ENCODE results near the gene ZMAT2. TPM values are rescaled to one million over a fixed set of nuclear protein-coding genes. Genes with fewer than 3 reads are reported as not detected.

ZMAT2 gene
- total and polyA plus RNA-seq, 10 donors = 34.4 to 80.3 (median 47.5) TPM

- Histone ChIP-seq H3K4me1 (peaks cover 17 to 66% (median 39%) of the 10 kb centered on the region in 6 donors), H3K27ac (peak overlapping the region; percentile 83 to 95 (median 90)), H3K36me3 (peaks cover 0 to 67% (median 41%) of the 10 kb centered on the region in 6 donors), H3K9me3 (no peaks in the 10 kb centered on the region), H3K27me3 (replicated peaks in 1 of 7) (no peaks in the 10 kb centered on the region), H3K4me3 (peak overlapping the region; percentile 82 to 95 (median 92))
- no peak for DNase-seq
- 52 to 64% (median 54%) methylated on average over 8 of the region's 8 CpGs for WGBS, 5 donors
- intact Hi-C loops (cut with DNase I; ENCODE audit: low total_unique reads) = no loop called here
- TF ChIP-seq POLR2AphosphoS5 (IDR thresholded peaks at IDR 0.05) = no peak
- TF ChIP-seq CTCF (IDR thresholded peaks at IDR 0.05 in 8 of 11, conservative IDR thresholded peaks at IDR 0.05 in 3 of 11) = no peak
- no peak for TF ChIP-seq POLR2A (IDR thresholded peaks at IDR 0.05)
These were observed 9.8 kb upstream of the ZMAT2 start for GRCh38 chr5:140690376-140690932.

DNA sequence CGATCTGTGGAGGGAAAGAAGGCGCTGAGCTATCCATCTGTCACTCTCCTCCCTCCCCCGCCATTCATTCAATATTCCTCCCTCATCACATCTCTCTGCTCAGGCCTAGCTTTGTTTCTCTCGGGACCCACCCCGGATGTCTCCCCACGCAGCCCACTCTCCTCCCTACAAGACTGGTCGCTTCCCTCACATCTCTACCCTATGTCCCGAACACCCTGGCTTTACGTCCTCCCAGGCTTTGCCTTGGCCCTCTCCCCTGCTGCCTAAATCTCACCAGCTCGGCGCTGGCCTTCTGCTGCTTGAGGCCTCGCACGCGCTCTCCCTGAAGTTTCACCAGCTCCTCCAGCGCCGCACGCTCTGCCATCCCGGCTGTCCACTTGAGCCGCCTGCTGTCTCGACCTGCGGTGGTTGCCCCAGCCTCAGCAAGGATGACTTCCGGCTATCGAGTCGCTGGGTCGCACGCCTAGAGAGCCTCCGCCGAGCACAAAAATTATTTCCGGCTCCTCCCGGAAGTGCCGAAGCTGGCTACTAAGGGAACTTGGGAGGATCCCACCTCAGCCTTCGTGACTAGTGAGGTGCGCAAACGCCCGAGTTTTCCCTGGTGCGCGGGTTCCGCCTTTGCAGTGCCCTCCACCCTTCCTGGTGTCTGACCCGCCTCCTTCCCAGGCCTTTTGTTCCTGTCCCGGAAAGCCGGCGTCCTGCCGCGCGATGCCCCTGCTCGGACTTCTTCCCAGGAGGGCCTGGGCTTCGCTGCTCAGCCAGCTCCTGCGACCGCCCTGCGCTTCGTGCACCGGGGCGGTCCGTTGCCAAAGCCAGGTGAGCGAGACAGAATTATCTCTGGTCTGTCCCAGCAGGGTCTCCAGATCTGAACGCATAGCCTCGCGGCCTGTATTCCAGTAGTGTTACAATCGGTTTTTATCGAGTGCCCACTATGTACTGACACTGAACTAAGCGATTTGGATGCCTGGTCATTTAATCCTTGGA lies 9.0 kb upstream of the ZMAT2 start, which contains the start of the genes HARS1 and HARS2:
HARS1 (minus strand) TSS at position 430 of the 984 bp plus-strand sequence; CDS start at position 364, 66 bp downstream.
HARS2 (plus strand) TSS at position 515 of the 984 bp plus-strand sequence; CDS start at position 709, 194 bp downstream.
- no peaks in the 10 kb centered on the region for H3K9me3 ChIP-seq
- peak within 1 kb of the TSS; percentile 82 to 95 (median 92) for H3K4me3 ChIP-seq
- TF ChIP-seq POLR2A (IDR thresholded peaks at IDR 0.05) (no peak), CTCF (IDR thresholded peaks at IDR 0.05 in 8 of 11, conservative IDR thresholded peaks at IDR 0.05 in 3 of 11) (peak in 3 of 11 experiments; percentile 10 to 39 (median 21)), POLR2AphosphoS5 (IDR thresholded peaks at IDR 0.05) (peak; percentile 91 to 93 (median 92))
- 0 to 1% (median 1%) methylated on average over 49 to 61 of the region's 61 CpGs for WGBS, 5 donors
- no peaks in the 10 kb centered on the region for H3K27me3 ChIP-seq (replicated peaks in 1 of 7)
- peak within 1 kb of the TSS; percentile 83 to 95 (median 90) for H3K27ac ChIP-seq
- H3K4me1 ChIP-seq = peaks cover 17 to 66% (median 39%) of the 10 kb centered on the region in 6 donors
- peak; percentile 96 for DNase-seq
- peaks cover 2 to 68% (median 47%) of the 10 kb centered on the region in 6 donors for H3K36me3 ChIP-seq
- intact Hi-C loops (cut with DNase I; ENCODE audit: low total_unique reads) = no loop called here

DNA sequence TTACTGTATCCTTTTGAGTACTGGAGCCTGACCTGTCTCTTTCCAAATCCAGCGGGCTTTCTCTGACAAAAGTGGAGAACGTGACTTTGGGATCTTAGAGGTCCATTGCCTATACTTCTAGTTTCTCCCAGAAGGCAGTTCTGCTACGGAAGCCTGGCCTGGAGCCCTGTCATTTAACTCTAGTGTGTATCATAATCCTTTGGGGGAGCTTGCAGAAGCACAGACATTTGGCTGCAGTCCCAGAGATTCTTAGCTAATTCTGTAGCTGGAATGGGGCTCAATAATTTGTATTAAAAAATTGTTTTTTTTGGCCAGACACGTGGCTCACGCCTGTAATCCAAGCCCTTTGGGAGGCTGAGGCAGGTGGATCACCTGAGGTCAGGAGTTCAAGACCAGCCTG lies 6.0 kb upstream of the ZMAT2 start:
- WGBS, 5 donors = 82 to 88% (median 86%) methylated on average over 5 of the region's 5 CpGs

More for the DNA sequence above, 6.0 kb upstream of the ZMAT2 start:
- DNase-seq = no peak
- Histone ChIP-seq H3K27me3 (replicated peaks in 1 of 7) (no peaks in the 10 kb centered on the region), H3K4me3 (no peak overlapping the region), H3K27ac (no peak overlapping the region), H3K9me3 (no peaks in the 10 kb centered on the region), H3K36me3 (peaks cover 2 to 68% (median 61%) of the 10 kb centered on the region in 6 donors), H3K4me1 (peaks cover 17 to 51% (median 39%) of the 10 kb centered on the region in 6 donors)
- no peak for TF ChIP-seq POLR2AphosphoS5 (IDR thresholded peaks at IDR 0.05)
- no peak for TF ChIP-seq CTCF (IDR thresholded peaks at IDR 0.05 in 8 of 11, conservative IDR thresholded peaks at IDR 0.05 in 3 of 11)
- no peak for TF ChIP-seq POLR2A (IDR thresholded peaks at IDR 0.05)
- intact Hi-C loops (cut with DNase I; ENCODE audit: low total_unique reads) = no loop called here
